K562 (cell line): ENCODE measurements around the gene TMEM53. TPM values are rescaled to one million over a fixed set of nuclear protein-coding genes. Genes with fewer than 3 reads are reported as not detected.

Experiments used
- ATAC-seq: fragments of 200-7000 bp; cut with Tn5 transposase; 3 replicates; pipeline ENCODE4 v1.9.1; 2020; ENCODE audit warnings: moderate library complexity
- BruUV-seq: library from RNA; stranded (reverse); fragments of 400-500 nt; replicated peaks from 2 replicates; lab custom pipeline; 2021; lab: Mats Ljungman, UMichigan
- CTCF ChIA-PET: fragments of 300-600 bp; formaldehyde crosslinking; extraction: SDS; loops from one replicate; lab custom pipeline; 2021; ENCODE audit warnings: low intra/inter-chr PET ratio; lab: Yijun Ruan, JAX
- POLR2A ChIA-PET: fragments of 300-600, 350-650 bp; sonication (Branson Sonifier 250); formaldehyde crosslinking; extraction: SDS; loops from one replicate; lab custom pipeline; 2021; ENCODE audit warnings: antibody characterized with exemption, inconsistent platforms; lab: Yijun Ruan, JAX
- DNase-seq, 4 experiments: peaks; one replicate each; pipeline versions ENCODE4 v3.0.0 to v3.0.0-alpha.2; 2011 to 2018; ENCODE audit warnings: low spot score in 3 of 4, mixed read lengths in 3 of 4; ENCODE audit errors: extremely low read depth in 1 of 4
- FAIRE-seq: peaks from 2 replicates; lab custom pipeline; 2011; peaks lifted over from hg19 to GRCh38; lab: Jason Lieb, UNC
- H2AFZ ChIP-seq: 2 replicates; pipeline ENCODE4 v1.6.0; 2011; ENCODE audit warnings: low read depth, low read length, control low read depth, inconsistent platforms
- H3K27ac ChIP-seq: fragments of 200-600 bp; 3 replicates; pipeline ENCODE4 v1.8.0; 2011; ENCODE audit warnings: low read depth, mild to moderate bottlenecking, control low read depth, inconsistent platforms, low read length, moderate library complexity, mixed read lengths; ENCODE audit errors: extremely low read depth
- H3K27me3 ChIP-seq, 2 experiments: fragments of 300-600 bp in 1 of 2; 2 replicates in 1 of 2; 3 replicates in 1 of 2; pipeline versions ENCODE4 v1.6.0 to v1.8.0; 2011; ENCODE audit warnings: inconsistent platforms in 2 of 2, low read length in 2 of 2, mild to moderate bottlenecking in 1 of 2, mixed read lengths in 1 of 2, moderate library complexity in 1 of 2; ENCODE audit not compliant: control insufficient read depth in 2 of 2, insufficient read depth in 2 of 2
- H3K36me3 ChIP-seq: fragments of 300-600 bp; 3 replicates; pipeline ENCODE4 v1.8.0; 2011; ENCODE audit warnings: mild to moderate bottlenecking, low read length, inconsistent platforms; ENCODE audit not compliant: control insufficient read depth, insufficient read depth
- H3K4me1 ChIP-seq, 2 experiments: fragments of 200-600 bp in 1 of 2; replicated peaks in 1 of 2; 2 replicates in 1 of 2; 3 replicates in 1 of 2; pipeline versions ENCODE4 v1.5.1 to v1.8.0; 2011; ENCODE audit warnings: inconsistent platforms in 2 of 2, low read length in 2 of 2, mild to moderate bottlenecking in 1 of 2, mixed read lengths in 1 of 2, moderate library complexity in 1 of 2; ENCODE audit not compliant: control insufficient read depth in 2 of 2, insufficient read depth in 2 of 2
- H3K4me2 ChIP-seq: 2 replicates; pipeline ENCODE4 v1.6.1; 2011; ENCODE audit warnings: low read length, control low read depth, inconsistent platforms, mixed read lengths; ENCODE audit not compliant: insufficient read depth
- H3K4me3 ChIP-seq: fragments of 200-600 bp; sonication (generic), shearing (Covaris generic); 2 replicates; pipeline ENCODE4 v1.5.1; 2016; ENCODE audit warnings: control low read depth, inconsistent platforms
- H3K79me2 ChIP-seq: fragments of 200-600 bp; 3 replicates; pipeline ENCODE4 v1.8.0; 2011; ENCODE audit warnings: low read length, inconsistent platforms; ENCODE audit not compliant: control insufficient read depth, insufficient read depth
- H3K9ac ChIP-seq, 2 experiments: 2 replicates each; pipeline versions ENCODE4 v1.6.0 to v1.6.1; 2011; ENCODE audit warnings: low read depth in 2 of 2, low read length in 2 of 2, control low read depth in 1 of 2, inconsistent platforms in 1 of 2, mild to moderate bottlenecking in 1 of 2, mixed read lengths in 1 of 2; ENCODE audit not compliant: insufficient read depth in 1 of 2
- H3K9me1 ChIP-seq: one replicate; pipeline ENCODE4 v1.6.0; 2011; ENCODE audit warnings: inconsistent platforms, mild to moderate bottlenecking, low read length, moderate library complexity; ENCODE audit not compliant: control insufficient read depth, insufficient read depth
- H3K9me3 ChIP-seq: replicated peaks from 2 replicates; pipeline ENCODE4 v1.5.1; 2011; ENCODE audit warnings: low read depth, low read length, inconsistent platforms; ENCODE audit not compliant: control insufficient read depth, insufficient read depth
- H4K20me1 ChIP-seq: replicated peaks from 2 replicates; pipeline ENCODE4 v1.6.1; 2011; ENCODE audit warnings: low read length, inconsistent platforms, mixed read lengths; ENCODE audit not compliant: control insufficient read depth, insufficient read depth
- CBX1 ChIP-seq: sonication (generic); IDR thresholded peaks from 2 replicates; pipeline ENCODE4 v1.6.1; 2016; ENCODE audit warnings: antibody characterized with exemption, low read depth, mild to moderate bottlenecking
- FOS ChIP-seq: IDR thresholded peaks from 3 replicates; pipeline ENCODE4 v1.6.1; 2011; ENCODE audit not compliant: insufficient read length; ENCODE audit errors: extremely low read depth
- HMBOX1 ChIP-seq: sonication (generic); IDR thresholded peaks from 2 replicates; pipeline ENCODE4 v1.6.1; 2016
- ILF3 ChIP-seq: fragments of 450-650 bp; IDR thresholded peaks from 2 replicates; pipeline ENCODE4 v1.6.1; 2018; ENCODE audit warnings: antibody characterized with exemption, mild to moderate bottlenecking, moderate library complexity, borderline replicate concordance
- PTTG1 ChIP-seq: fragments of 450-650 bp; IDR thresholded peaks from 2 replicates; pipeline ENCODE4 v1.6.1; 2016; ENCODE audit warnings: low read depth, mild to moderate bottlenecking, missing genetic modification characterization, missing compliant biosample characterization
- RREB1 ChIP-seq: fragments of 250-450 bp; sonication (Bioruptor Pico); IDR thresholded peaks from 2 replicates; pipeline ENCODE4 v1.4.0; 2020
- SMC3 ChIP-seq: conservative IDR thresholded peaks from 2 replicates; pipeline ENCODE4 v1.6.1; 2011; ENCODE audit warnings: low read depth, low read length, improper control_type of control experiment; ENCODE audit not compliant: insufficient read depth
- STAT5B ChIP-seq: fragments of 250-450 bp; sonication (Bioruptor Pico); IDR thresholded peaks from 2 replicates; pipeline ENCODE4 v1.8.0; 2021; ENCODE audit warnings: mild to moderate bottlenecking, inconsistent platforms
- ZC3H11A ChIP-seq: IDR thresholded peaks from 2 replicates; pipeline ENCODE4 v1.6.1; 2012; ENCODE audit warnings: low read depth, low read length, improper control_type of control experiment
- ZNF609 ChIP-seq: sonication (generic); formaldehyde crosslinking; IDR thresholded peaks from 2 replicates; pipeline ENCODE4 v1.8.1; 2023; ENCODE audit warnings: missing genetic modification reagents, mild to moderate bottlenecking, borderline replicate concordance
- WGBS: fragments of 100-300 bp; shearing (Covaris generic); methylation state at CpG from one replicate; pipeline ENCODE4 v1.1.6; 2016; ENCODE audit warnings: low coverage, mixed read lengths; ENCODE audit not compliant: insufficient coverage; ENCODE audit errors: missing lambda C conversion rate; 5-methylcytosine and 5-hydroxymethylcytosine counted together
- in situ Hi-C: fragments of 300-500 bp; cut with MboI; formaldehyde crosslinking; loops from 4 replicates; pipeline ENCODE4 v1.15.0; 2018; ENCODE audit warnings: inconsistent platforms, mixed read lengths
- intact Hi-C: fragments of 100-400 bp; cut with micrococcal nuclease; formaldehyde crosslinking; loops from 2 replicates; pipeline ENCODE4 v1.14.2; 2022
- polyA plus RNA-seq, 8 experiments: library from polyadenylated mRNA; depleted of rRNA in 4 of 8; stranded (reverse) in 5 of 8; unstranded in 3 of 8; fragments of >200 nt; fragmentation: Nextera tagmentation in 2 of 8; fragmentation: Illumina TruSeq in 1 of 8; extraction: Ambion mirVana in 2 of 8; extraction: Trizol in 1 of 8; gene quantifications; 2 replicates each; pipeline versions ENCODE4 v1.2.1 to v1.2.3, GENCODE V29; 2011 to 2014; ENCODE audit warnings: inconsistent platforms in 1 of 8, missing spikeins in 1 of 8
- total RNA-seq, 7 experiments: library from RNA; depleted of rRNA in 6 of 7; stranded (reverse); fragments of >200 nt in 6 of 7; fragmentation: Illumina TruSeq in 2 of 7; extraction: Trizol in 2 of 7; gene quantifications; 2 replicates each; pipeline versions ENCODE4 v1.2.1 to v1.2.3, GENCODE V29; 2011 to 2021; ENCODE audit warnings: low replicate concordance in 1 of 7

Gene TMEM53
- total and polyA plus RNA-seq, 9 of the 15 experiments (the other 6 are each of a cell fraction or from before 2014, with no cell fraction given), result 0.23 to 3.7 (median 2.0) TPM

- no peak overlapping the region for H3K4me3 ChIP-seq
- intact Hi-C loops, result loop anchor here (5.0 to 10.0 kb wide), 2 partner anchors 53 to 440 kb away; partner anchors contain the start of gene DMAP1
- TF ChIP-seq SMC3, result no peak
- no peak for TF ChIP-seq FOS
- no peak for TF ChIP-seq RREB1 (CRISPR knock-in tag)
- TF ChIP-seq ZC3H11A, result no peak
- no peak for TF ChIP-seq ILF3
- TF ChIP-seq PTTG1 (tag), result no peak
- TF ChIP-seq HMBOX1, result no peak
- TF ChIP-seq CBX1, result no peak
- no peak for TF ChIP-seq ZNF609 (CRISPR knock-in tag)
- TF ChIP-seq STAT5B (CRISPR knock-in tag), result no peak
Measured at GRCh38 chr1:44654621-44655187, 19.6 kb downstream of the TMEM53 start.

More at GRCh38 chr1:44654621-44655187, 19.6 kb downstream of the TMEM53 start:
- Histone ChIP-seq H3K4me1 (peaks cover 0 to 17% of the 10 kb centered on the region in 2 experiments; a peak in 2 of 5 replicates), H3K9ac (peak overlapping the region in 1 of 2 experiments; percentile 10; a peak in 1 of 4 replicates), H3K9me1 (no peaks in the 10 kb centered on the region), H3K9me3 (no peaks in the 10 kb centered on the region), H4K20me1 (peaks cover 10% of the 10 kb centered on the region; the same call in 1 of the 2 replicates), H3K27ac (no peak overlapping the region), H3K79me2 (no peaks in the 10 kb centered on the region), H2AFZ (no peak overlapping the region), H3K36me3 (peaks cover 18% of the 10 kb centered on the region; the same call in 2 of the 3 replicates), H3K27me3 (peaks cover 0 to 8% of the 10 kb centered on the region in 2 experiments; a peak in 1 of 5 replicates), H3K4me2 (no peak overlapping the region)
- in situ Hi-C loops, result loop anchor here (5.0 kb wide), 2 partner anchors 47 to 282 kb away; no protein-coding TSS in a partner anchor
- CTCF ChIA-PET, result interaction anchor here (0.6 kb wide), 1 partner anchor 437 kb away, joined by 3 read pairs; no protein-coding TSS in a partner anchor
- FAIRE-seq, result no peak
- POLR2A ChIA-PET, result no interaction called here
- WGBS, result 55% methylated on average over 35 of the region's 35 CpGs
- BruUV-seq, result no TSS peak
- no peak for DNase-seq
- ATAC-seq, result no peak
